Measurements from ENCODE around the gene ZNF385B.

The ZNF385B gene

GRCh38 chr2:179562330-179562885 lies 299.0 kb downstream of the ZNF385B start:
- no peak overlapping the region for H3K4me3 ChIP-seq (ENCODE audit: control insufficient read depth, low read depth, low read length)
- no peak for DNase-seq (ENCODE audit: low read depth)
- TF ChIP-seq CTCF (conservative IDR thresholded peaks at IDR 0.05; ENCODE audit: control insufficient read depth, insufficient read depth, low read depth, low read length): no peak

- DNase-seq (ENCODE audit: low read depth): no peak
- no peak for TF ChIP-seq CTCF (conservative IDR thresholded peaks at IDR 0.05; ENCODE audit: control insufficient read depth, insufficient read depth, low read depth, low read length)
- H3K4me3 ChIP-seq (ENCODE audit: control insufficient read depth, low read depth, low read length): no peak overlapping the region
Measured at GRCh38 chr2:179561702-179562101, 299.7 kb downstream of the ZNF385B start.

- H3K4me3 ChIP-seq (ENCODE audit: control insufficient read depth, low read depth, low read length): no peak overlapping the region
- no peak for TF ChIP-seq CTCF (conservative IDR thresholded peaks at IDR 0.05; ENCODE audit: control insufficient read depth, insufficient read depth, low read depth, low read length)
- no peak for DNase-seq (ENCODE audit: low read depth)
Measured at GRCh38 chr2:179560257-179560735, 301.1 kb downstream of the ZNF385B start.

- no peak for DNase-seq (ENCODE audit: low read depth)
- H3K4me3 ChIP-seq (ENCODE audit: control insufficient read depth, low read depth, low read length): no peak overlapping the region
- no peak for TF ChIP-seq CTCF (conservative IDR thresholded peaks at IDR 0.05; ENCODE audit: control insufficient read depth, insufficient read depth, low read depth, low read length)
Measured at GRCh38 chr2:179559108-179559806, 302.2 kb downstream of the ZNF385B start.

GRCh38 chr2:179558010-179558934 lies 303.1 kb downstream of the ZNF385B start:
- no peak for TF ChIP-seq CTCF (conservative IDR thresholded peaks at IDR 0.05; ENCODE audit: control insufficient read depth, insufficient read depth, low read depth, low read length)
- no peak for DNase-seq (ENCODE audit: low read depth)
- H3K4me3 ChIP-seq (ENCODE audit: control insufficient read depth, low read depth, low read length): no peak overlapping the region

- no peak for TF ChIP-seq CTCF (conservative IDR thresholded peaks at IDR 0.05; ENCODE audit: control insufficient read depth, insufficient read depth, low read depth, low read length)
- DNase-seq (ENCODE audit: low read depth): no peak
- H3K4me3 ChIP-seq (ENCODE audit: control insufficient read depth, low read depth, low read length): no peak overlapping the region
Measured at GRCh38 chr2:179556425-179556824, 305.0 kb downstream of the ZNF385B start.
